Measurements from ENCODE around the gene ZNF57.
"Not testable (repeated sequence)": the region's sequence is repeated elsewhere in the genome, so short reads cannot be mapped to it uniquely, and the experiment has no call there.

The ZNF57 gene

GRCh38 chr19:2902590-2903218, 2.0 kb downstream of the ZNF57 start:
- no peak for DNase-seq

GRCh38 chr19:2903326-2903725, 2.6 kb downstream of the ZNF57 start:
- not testable (repeated sequence) for DNase-seq

GRCh38 chr19:2905918-2906519, 5.3 kb downstream of the ZNF57 start:
- DNase-seq, result no peak

- DNase-seq, result no peak
Measured at GRCh38 chr19:2906631-2907195, 6.0 kb downstream of the ZNF57 start.

- peak; percentile 38 for DNase-seq
Measured at GRCh38 chr19:2912306-2912705, 11.6 kb downstream of the ZNF57 start.

GRCh38 chr19:2917275-2918184, 16.8 kb downstream of the ZNF57 start:
- DNase-seq, result no peak

GRCh38 chr19:2922987-2923386, 22.3 kb downstream of the ZNF57 start:
- DNase-seq, result no peak

GRCh38 chr19:2923510-2923909, 22.8 kb downstream of the ZNF57 start:
- DNase-seq, result no peak

GRCh38 chr19:2926341-2927031, 25.8 kb downstream of the ZNF57 start:
- DNase-seq, result no peak

- no peak for DNase-seq
Measured at GRCh38 chr19:2927032-2927430, 26.3 kb downstream of the ZNF57 start.

GRCh38 chr19:2933490-2933910, 32.8 kb downstream of the ZNF57 start:
- no peak for DNase-seq

- not testable (repeated sequence) for DNase-seq
Measured at GRCh38 chr19:2935863-2936262, 35.1 kb downstream of the ZNF57 start.

GRCh38 chr19:2942928-2943640, 42.4 kb downstream of the ZNF57 start:
- no peak for DNase-seq

- no peak for DNase-seq
Measured at GRCh38 chr19:2944403-2944774, 43.7 kb downstream of the ZNF57 start.

- peak; percentile 100 for DNase-seq
Measured at GRCh38 chr19:2944775-2945574, 44.2 kb downstream of the ZNF57 start, which contains the start of gene ZNF77. Gene ZNF77, minus strand, starts transcription at chr19:2944971. Its CDS starts 131 bp downstream, at chr19:2944840.

- DNase-seq, result no peak
Measured at GRCh38 chr19:2945575-2946184, 45.0 kb downstream of the ZNF57 start.

GRCh38 chr19:2949939-2950285, 49.2 kb downstream of the ZNF57 start:
- DNase-seq, result no peak

- peak; percentile 100 for DNase-seq
Measured at GRCh38 chr19:2950286-2951124, 49.8 kb downstream of the ZNF57 start.

- no peak for DNase-seq
Measured at GRCh38 chr19:2952953-2953481, 52.3 kb downstream of the ZNF57 start.

- no peak for DNase-seq
Measured at GRCh38 chr19:2957160-2957559, 56.4 kb downstream of the ZNF57 start.
